Stimulated activated CD8-positive, alpha-beta memory T cell treated with anti-CD3 and anti-CD28 coated beads, Interleukin-7, amount 100 ng/mL, for 24 hours (primary cell): ENCODE results near the gene OPTC.
A peak's percentile ranks its signal among the peaks of the same experiment; 100 is the strongest.

ENCODE experiments used
- DNase-seq: peaks from one replicate; pipeline ENCODE4 v3.0.0-alpha.2; 2020; ENCODE audit warnings: low read depth

Gene OPTC

GRCh38 chr1:203491664-203492063 lies 2.3 kb upstream of the OPTC start:
- DNase-seq: no peak

GRCh38 chr1:203492082-203492747 lies 1.7 kb upstream of the OPTC start:
- no peak for DNase-seq

DNA sequence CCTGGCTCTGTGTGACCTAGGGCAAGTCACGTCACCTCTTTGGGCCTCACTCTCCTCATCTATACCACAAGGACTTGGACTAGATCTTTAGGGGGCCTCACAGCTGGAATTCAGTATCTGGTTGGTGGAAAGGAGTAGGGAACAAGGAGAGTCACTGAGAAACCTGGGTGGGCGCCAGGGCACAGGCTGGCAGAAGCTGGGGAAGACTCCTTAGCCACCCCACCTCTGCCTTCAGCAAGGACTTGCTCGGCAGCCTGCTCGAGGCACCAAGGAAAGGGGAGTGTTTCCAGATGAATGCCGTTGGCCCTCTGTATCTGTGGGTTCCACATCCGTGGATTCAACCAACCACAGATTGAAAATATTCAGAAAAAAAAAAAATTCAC lies 1.2 kb upstream of the OPTC start:
- no peak for DNase-seq

DNA sequence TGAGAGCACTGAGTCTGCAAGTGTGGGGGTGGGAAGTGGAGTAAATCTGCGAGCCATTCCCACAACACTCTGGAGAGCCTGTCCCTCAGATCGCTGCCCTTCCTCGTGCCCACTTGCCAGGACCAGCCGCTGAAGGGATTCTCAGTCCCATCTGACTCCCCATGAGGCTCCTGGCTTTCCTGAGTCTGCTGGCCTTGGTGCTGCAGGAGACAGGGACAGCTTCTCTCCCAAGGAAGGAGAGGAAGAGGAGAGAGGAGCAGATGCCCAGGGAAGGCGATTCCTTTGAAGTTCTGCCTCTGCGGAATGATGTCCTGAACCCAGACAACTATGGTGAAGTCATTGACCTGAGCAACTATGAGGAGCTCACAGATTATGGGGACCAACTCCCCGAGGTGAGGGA lies 1.9 kb downstream of the OPTC start:
- DNase-seq: no peak

- no peak for DNase-seq
These were observed 3.4 kb downstream of the OPTC start for GRCh38 chr1:203497269-203497777.

- DNase-seq: no peak
These were observed 5.8 kb downstream of the OPTC start for GRCh38 chr1:203499643-203500278.

GRCh38 chr1:203500279-203500678 lies 6.3 kb downstream of the OPTC start:
- no peak for DNase-seq

- DNase-seq: no peak
These were observed 9.9 kb downstream of the OPTC start for GRCh38 chr1:203503836-203504235.

DNA sequence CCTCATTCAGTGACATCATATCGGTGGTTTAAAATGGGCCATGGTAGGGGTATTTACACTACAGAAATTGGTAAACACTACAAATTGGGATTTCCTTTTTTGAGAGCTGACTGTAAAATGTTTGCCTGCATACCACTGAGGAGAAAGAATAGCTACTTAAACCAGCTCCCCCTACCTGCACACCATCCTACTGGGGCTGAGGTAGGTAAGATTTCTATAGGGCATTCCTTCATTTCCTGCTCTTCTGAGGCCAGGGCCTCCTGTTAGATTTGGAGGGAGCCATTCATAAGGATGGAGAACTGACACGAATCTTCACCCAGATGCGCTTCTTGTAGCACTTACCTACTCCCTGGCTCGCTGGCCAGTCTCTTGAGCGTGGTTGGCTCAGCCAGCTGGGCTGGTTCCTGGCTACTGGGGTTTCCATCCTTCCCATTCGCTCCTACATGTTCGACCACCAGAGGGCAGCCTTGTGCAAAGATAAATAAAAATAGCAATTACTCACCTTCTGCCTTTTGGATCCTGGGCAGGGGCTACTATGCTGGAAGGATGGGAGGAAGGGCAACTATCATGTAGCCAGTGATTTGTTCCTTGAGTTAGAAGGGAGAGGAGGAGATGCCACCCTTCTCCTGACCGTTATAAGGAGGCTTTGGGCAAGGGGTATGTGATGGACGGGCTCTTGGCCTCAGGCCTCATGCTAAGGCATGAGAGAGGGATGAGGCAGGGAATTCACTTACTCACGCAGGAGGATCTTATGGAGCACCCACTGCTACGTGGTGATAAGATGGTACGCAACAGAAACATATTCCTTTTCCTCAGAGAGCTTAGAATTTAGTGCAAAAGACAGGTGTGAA lies 10.7 kb downstream of the OPTC start:
- peak; percentile 54 for DNase-seq

DNA sequence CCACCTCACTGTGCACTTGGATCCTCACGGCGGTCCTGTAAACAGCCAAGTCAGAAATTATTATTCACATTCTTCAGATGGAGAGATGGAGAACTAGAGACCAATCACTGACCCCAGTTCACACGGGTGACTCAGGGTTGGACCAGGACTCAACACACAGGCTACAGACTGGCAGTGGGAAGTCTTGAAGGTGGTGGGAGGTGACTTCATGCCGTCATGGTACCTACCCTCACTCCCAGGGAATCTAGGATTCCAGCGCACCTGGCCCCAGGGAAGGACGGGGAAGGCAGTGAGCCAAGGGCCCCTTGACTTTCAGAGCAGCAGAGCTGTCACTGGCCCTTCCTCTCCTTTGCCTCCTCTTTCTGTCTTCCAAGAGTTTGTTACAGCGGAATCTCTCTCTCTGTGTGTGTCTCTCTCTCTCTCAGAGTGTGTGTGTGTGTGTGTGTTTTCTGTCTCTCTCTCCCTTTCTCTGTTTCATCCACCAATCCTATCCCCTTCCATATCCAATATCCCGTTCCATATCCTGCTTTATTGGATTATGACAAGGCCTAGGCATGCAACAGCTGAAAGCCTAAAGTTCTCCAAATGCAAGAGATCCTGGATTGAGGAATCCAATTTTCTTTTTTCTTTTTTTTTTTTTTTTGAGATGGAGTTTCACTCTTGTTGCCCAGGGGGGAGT lies 11.7 kb downstream of the OPTC start:
- no peak for DNase-seq

GRCh38 chr1:203506858-203507626 lies 13.1 kb downstream of the OPTC start:
- no peak for DNase-seq

DNA sequence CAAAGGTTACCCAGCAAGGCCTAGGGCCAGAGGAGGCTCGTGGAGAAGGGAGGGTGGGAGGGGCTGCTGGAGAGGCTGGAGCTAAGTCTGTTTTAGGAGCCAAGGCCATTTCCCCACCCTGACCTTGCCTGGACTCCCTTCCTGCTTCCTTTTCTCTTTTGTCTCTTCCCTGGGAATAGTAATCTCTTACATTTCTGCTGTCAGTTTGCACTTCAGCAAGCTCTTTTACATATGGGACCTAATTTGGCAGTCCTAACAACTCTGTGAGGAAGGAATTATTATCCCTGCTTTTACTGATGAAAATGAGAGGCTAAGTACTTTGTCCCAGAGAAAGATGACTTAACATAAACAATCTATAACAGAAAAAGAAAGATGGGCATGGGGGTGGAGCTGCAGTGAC lies 13.8 kb downstream of the OPTC start:
- DNase-seq: no peak

- no peak for DNase-seq
These were observed 14.6 kb downstream of the OPTC start for GRCh38 chr1:203508463-203509073.

DNA sequence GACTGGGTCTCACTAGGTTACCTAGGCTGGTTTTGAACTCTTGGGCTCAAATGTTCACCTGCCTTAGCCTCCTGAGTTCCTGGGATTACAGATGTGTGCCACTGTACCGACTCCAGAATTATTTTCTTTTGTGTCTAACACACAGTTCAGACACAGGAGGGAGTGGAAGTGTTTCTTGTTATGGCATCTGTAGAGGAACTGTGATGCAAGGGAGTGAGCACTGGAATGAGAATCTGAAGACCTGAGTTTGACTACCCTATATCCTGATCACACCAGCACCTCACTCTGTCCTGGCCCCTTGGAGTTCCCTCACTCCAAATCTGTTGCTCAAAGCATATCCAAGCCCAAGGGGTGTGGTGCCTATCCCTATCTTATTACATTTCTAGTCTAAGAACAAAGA lies 15.2 kb downstream of the OPTC start:
- no peak for DNase-seq

DNA sequence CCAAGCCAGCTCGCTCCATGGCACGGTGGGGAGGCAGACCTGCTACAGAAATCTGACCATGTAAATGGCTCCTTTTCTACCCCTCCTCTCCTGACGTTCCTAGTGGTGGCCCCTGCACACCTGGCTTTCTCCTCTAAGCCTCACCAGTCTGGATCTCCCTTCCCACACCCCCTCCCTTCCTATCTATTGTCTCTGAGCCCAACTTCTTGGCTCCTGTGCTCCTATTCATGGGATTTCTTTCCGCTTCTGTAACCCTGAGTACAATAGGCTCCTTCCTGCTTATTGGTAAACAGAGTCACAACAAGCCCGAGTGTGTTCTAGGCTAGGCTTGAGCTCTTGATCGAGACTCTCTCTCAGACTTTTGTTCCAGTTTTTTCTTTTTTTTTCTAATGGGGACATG lies 17.6 kb downstream of the OPTC start:
- no peak for DNase-seq

GRCh38 chr1:203511930-203512329 lies 18.0 kb downstream of the OPTC start:
- no peak for DNase-seq

GRCh38 chr1:203512517-203512847 lies 18.5 kb downstream of the OPTC start:
- DNase-seq: no peak

DNA sequence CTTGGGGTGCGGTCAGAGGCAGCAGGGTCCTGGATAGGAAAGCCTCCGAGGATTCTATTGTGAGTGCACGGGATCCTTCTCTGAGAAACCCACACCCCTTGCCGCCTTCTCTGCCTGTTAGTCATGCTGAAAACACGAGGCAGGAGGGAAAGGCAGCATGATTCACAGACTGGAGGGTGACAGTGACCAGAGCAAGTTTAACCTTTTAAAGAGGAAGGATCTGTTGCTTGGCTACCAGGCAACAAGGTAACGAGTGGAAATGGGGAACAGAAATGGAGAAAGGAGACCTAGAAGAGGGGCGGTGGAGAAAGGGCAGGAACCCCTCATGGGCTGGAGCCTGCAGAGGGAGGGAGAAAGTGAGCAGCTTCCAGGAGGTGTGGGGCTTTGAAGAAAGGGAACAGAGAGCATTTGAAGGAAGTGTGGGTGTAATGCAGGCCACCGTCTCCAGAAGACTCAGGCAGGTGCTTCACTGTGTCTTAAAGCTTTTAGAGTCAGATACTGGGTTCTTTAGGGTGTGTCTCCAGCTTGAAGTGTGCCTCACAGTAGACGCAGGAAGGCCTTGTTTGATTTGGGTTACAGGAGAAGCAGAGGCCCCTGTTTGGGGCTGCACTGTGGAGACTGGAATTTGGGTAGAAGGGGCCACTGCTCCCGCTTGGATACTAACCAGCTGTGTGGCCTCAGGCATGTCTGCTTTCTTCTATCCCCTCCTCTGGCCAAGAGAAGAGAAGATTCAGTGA lies 19.1 kb downstream of the OPTC start:
- no peak for DNase-seq

GRCh38 chr1:203513585-203514031 lies 19.7 kb downstream of the OPTC start:
- DNase-seq: no peak

DNA sequence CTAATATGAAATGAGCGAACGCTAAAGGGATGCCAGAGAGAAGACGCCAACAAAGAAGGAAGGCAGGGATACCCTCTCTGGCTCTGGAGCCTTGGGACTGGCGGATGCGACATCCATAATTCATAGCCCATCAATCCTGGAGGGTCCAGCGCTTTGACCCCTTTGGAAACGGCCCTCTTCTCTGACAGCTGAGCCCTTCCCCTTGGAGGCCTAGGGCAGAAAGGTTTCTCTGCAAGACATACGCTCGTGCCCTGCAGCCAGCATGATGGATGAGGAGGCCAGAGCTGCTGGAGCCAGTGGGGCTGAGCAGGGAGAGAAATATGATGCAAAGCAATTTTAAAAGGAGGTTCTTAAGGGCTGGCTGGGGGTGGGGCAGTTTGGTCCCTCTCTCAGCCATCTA lies 22.2 kb downstream of the OPTC start:
- no peak for DNase-seq

DNA sequence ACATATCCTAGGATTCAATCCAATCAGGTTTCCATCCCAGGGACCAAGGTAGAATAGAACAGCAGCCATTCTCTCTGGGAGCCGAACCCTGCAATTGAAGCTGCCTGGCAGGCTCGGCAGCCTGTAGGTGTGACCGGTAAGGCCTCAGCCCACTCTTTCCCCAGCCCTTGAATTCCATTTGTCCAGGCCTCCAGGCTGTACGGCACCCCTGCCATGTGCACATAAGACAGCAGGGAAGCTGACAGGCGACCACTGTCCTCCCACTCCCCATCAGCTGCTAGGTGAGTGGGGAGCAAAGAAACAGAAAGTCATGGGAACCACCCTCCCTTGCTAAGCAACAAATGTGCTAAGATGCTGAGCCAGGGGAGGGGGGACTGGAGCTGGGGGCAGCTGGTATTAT lies 23.0 kb downstream of the OPTC start:
- no peak for DNase-seq
